GM18909 (cell line): ENCODE data around the gene EGFR.

Source experiments
- ATAC-seq: cut with Tn5 transposase; IDR thresholded peaks from one replicate; pipeline ENCODE4 v1.9.1; 2021; ENCODE audit warnings: mild to moderate bottlenecking; ENCODE audit not compliant: unreplicated experiment, poor library complexity

Gene EGFR

DNA sequence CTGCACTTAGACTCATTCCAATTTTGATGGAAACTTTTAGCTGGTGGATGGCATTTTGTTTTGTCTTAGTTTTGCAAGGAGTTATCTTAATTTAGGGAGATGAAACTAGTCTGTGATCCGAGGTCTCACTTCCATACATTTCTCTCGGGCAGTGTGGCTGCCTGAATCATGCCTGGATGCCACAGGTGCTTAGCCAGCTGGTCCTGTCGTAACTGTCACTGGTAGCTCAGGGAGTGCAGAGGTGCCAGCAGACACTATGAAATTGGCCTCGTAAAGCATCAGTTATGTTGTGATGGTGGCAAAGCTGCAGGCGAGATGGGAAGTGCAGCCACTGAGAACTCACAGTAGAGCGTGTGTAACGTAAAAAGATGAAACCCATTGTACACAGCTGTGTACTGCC, 74.9 kb downstream of the EGFR start:
- ATAC-seq: no peak

DNA sequence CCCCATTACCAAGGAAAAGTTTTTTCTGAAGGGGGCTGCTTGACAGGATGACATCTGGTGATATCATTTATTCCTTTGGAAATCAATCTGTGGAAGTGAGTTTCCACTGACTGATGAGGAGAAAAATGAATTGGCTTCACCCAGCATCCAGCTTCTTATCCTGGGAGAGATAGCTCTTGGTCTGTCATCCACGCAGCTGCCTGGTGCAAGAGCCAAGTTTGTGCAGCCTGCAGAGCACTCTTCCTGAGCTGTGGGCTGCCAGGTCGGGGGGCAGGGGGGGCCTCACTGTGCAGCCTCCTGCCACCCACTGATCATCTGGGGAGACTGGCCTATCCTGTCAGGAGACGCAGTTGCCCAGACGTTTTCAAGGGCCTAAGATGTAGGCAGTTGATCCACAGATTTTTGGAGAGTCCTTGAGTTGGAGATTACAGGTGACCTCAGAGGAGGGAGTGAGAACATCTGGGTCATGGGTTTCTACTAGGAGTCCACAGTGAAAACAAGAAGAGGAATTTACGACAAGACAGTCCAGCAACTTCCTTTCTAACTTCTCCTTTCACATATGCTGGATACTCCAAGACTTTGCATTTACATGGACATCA, 75.4 kb downstream of the EGFR start:
- ATAC-seq: no peak

DNA sequence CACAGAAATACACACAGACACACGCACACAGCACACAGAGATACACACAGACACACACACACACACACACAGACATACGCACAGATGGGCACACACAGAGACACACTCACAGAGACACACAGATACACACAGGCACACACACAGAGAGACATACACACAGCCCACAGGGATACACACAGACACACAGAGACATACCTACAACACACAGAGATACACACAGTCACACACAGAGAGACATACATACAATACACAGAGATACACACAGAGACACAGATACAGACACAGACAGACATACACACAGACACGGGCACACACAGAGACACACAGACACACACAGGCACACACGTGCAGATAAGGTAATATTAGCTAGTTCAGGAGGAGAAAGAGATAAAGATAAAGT, 76.9 kb downstream of the EGFR start:
- no peak for ATAC-seq

DNA sequence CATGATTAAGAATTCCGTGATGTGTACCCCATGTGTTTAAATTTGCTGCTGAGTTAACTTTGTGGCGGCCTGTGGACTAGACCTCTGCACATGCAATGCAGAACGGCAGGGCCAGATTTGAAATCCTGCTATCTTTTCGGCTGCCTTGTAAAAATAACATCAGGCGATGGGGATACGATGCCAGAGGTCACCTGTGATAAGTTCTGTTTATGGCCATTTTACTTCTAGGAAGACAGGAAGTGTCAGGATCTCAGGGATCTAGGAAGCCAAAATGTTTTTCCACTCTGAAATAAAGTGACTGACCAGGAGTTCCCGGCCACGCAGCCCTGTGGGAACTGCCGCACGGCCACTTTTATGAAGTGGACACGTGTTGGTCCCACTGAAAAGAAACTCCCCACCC, 77.5 kb downstream of the EGFR start:
- no peak for ATAC-seq

DNA sequence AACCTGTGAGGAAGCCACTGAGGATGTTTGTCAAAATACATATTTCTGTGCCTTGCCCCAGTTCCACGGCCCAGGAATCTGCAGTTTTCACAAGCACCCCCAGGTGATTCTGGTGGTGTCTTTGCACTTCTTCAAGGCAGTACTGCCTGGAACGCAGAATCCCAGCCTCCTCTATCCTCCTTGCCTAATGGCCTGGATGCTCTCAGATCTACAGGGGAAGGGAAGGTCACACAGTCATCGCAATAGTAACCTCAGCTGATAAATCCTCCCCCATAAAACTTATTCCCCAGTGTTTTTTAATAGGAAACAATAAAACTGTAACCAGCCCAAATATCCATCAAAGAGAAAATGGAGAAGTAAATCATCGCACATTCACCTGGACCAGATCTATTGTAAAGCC, 78.3 kb downstream of the EGFR start:
- no peak for ATAC-seq

DNA sequence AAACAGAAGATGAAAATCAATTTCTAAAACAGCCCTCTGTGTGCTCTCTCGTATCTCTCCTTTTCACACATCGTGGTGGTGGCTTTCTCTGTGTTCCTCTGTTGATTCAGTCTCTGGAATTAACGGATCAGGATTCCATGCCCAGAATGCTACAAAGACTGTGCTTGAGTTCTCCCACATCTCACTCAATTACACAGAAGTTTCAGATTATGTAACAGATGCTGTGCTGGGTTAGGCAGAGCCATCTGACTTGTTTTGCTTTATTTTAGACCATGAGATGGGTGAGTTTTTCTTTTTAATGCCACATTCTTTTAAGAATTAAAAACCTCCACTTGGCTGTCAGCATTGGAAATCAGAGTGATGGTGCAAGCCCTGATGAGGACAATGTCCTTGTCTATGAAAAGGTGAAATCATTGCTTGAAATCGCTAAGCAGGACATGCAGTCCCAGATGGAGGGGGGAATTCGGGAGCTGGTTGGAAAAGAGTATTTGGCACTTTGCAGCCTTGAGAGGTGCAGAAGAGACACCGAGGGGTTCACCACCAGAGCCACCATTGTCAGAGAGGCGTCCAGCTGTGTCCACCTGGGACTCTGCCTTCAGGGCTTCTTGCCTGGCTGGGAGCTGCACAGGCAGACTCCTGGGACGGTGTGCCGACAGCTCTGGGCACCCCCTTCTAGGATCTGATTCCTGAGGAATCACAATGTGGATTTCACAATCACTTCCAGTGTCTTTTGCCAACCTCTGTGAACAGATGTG, 80.4 kb downstream of the EGFR start:
- no peak for ATAC-seq

DNA sequence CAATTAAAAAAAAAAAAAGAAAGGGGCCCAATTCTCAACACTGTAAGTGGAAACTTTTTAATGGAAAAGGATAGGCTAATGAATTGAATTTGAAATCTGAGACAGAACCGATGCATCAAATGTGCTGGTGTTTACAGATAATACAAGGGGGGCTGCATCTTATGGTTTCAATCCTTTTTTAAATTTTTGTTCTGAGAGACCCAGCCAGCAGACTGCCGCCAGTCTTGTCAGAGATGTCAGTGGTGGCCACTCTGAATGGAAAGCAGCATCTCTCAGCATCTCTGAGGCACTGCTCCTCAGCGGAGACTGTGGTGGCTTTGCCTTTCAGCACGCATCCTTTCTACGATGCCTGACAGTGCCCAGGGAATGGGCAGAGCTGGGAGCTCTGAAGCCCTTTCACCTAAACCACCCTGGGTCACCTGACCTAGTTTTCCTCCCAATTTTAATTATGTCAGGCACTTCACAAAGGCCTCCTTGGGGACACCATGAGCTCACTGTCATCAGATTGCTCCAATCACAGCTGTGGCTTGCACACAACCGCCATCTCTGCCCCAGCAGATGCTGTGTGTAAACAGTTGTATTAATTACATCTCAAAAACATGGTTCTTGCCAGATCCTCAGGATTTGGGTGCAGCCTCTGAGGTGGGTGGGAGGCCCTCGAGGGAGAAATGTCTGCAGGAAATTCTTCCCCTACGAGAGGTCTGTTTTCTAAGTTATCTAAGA, 81.2 kb downstream of the EGFR start:
- ATAC-seq: no peak

DNA sequence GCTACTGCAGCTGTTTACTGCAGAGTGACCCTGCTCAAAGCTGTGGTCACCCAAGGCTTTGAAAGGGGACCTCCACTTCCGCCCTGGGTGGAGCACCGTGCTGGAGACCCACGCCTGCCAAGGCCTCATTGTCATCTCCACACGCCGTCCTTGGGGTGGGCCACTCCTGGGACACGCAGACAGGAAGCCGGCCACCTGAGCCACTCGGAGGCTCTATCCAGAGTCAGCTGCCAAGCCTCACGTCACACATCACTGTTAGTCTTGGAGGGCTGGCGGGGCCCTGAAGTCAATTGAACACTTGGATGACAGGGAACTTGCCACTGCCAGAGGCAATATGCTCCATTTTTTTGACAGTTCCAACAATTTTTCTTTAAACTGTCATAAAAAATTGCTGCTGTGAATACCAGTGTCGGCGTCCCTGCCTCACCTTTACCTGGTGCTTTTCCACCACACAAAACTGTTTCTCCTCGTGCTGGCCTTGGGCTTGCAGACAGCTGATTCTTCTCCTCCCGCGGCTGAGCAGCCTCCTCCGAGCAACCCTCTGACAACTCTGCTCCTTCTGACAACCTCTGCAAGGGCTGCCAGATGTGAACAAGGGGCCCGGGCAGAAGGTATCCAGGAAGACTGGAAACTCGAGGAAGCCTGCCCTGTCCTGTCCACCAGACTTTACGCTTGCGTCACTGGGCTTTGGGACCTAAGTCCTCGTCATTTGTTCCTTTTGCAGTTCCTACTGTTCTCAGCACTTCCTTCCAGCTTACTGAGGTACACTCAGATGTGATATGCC, 81.9 kb downstream of the EGFR start:
- no peak for ATAC-seq

DNA sequence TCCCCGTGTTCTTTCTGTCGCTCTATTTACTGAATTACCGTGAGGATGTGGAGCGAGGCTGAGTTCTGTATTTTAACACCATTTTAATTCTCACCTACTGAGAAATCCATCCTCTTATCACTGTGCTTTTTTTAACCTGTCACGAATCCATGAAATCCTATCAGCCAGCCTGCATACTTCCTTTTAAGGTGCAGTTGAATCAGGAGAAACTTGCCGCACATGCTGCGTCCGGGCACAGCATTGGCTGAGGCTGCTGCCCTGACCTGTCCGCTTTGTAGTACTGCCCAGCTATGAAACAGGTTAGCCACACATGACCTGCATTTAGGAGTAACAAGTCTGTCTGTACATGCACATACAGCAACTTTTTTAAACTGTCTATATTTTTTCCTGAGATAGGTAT, 82.5 kb downstream of the EGFR start:
- ATAC-seq: no peak

DNA sequence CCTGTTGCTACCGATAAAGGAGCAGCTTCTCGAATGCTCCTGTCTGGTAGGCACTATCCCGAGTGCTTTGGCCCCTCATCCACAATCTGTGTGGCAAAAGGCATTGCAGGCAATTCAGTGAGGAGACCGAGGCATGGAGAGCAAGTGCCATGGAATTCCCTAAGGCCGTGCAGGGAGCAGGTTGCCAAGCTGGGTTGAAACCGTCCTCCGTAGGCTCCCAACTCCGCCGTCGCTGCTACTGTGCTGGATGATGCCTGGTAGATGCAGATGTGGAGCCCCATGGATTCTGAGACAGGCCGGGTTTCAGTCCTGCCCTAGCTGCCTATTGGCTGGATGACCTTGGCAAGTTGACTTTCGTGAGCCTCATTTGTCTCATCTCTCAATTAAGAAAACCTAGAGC, 85.3 kb downstream of the EGFR start:
- no peak for ATAC-seq

DNA sequence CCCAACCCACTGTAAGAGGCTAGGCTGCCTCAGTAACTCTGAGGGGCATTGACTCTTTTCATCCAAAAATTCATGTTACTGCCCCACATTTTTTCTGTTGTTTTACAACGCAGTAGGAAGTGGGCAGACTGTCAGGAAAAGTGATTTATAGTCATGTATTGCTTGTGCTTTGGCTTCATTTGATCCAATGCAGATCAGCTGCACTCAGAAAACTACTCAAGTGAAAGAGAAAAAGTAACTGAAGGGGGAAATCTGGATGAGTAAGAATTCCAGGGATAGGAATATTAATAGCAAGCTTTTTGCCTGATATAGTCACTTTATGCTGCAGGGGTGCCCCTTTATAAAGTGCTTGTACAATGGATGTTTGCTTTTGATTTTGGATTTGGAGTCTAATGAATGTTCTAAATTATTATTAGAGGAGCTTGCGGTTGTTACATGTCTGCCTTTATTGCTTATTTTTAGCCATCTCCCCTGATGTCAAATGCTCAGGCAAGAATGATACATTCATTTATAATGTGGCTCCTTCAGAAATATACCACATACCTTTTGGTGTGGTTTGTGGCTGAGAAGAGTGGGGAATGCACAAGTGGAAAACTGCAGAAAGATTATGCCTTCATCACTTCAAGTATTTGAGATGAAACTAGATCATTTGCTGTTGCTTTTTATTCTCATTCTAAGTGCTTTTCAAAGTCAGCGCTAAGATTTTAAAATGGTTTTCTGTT, 86.1 kb downstream of the EGFR start:
- ATAC-seq: no peak

DNA sequence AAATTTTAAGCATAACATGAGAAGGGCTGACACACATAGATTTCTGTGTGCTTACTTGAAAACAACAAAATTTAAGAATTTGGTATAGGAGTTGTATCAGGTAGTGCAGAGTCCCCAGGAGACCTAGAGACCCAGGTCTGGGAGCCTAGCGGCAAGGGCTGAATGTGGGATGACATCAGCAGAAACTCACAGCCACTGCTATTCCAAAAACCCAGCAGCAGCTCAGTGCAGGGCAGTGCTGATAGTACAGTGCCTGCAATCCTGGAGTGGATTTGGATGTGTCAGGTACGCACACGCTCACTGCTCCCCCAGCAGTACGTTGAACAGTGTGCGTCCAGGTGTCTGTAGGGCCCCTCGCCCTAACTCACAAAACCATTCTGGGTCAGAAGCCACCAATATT, 87.1 kb downstream of the EGFR start:
- no peak for ATAC-seq

DNA sequence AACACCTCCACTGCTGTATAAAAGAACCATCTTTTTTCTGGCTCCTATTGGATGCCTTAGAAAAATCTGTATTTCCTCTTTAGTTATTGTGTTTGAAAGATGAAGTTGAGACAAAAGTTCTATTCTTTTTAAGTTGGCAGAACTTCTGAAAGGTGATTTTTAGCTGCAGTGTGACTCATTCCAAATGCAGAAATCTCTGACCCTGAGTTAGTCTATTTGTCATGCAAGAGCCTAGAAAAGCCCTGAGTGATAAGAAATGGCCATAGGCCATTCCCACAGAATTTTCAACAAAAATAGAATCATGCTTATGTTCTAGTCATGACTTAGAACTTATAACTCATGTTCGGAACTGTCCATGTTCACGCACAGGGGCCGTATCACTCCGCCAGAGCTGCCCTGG, 89.1 kb downstream of the EGFR start:
- no peak for ATAC-seq

DNA sequence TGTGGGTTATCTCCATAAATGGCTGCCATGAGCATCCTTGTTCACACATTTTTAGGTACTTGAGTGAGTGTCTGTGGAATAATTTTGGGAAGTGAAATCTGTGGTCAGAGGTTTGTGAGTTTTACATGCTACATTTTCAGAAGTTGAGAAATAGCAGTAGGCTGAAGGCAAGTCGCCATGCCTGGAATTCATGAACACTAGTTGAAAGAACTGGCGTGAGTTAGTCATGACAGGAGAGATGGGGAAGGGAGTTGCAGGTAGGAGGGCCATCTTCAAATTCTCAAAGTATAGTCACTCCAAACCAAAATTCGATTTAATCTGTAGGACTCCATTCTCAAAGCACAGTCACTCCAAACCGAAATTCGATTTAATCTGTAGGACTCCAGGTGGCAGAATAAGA, 89.6 kb downstream of the EGFR start:
- ATAC-seq: no peak

DNA sequence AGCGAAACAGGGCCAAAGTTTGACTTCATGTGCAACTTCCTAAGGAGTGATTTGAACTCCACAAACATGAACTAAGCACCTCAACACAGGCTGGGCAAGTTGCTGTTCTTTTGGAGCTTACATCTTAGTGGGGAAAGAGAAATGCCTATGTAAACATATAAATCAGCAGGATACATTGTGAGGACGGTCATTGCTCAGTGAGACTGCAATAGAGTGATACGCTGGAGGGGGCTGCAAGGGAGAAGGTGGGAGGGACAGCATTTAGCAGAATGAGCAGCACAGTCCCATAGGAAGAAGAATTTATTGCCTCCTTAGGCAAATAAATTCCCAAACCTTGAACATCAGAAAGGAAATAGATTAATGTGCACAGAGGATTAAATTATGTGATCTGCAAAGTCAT, 90.0 kb downstream of the EGFR start:
- no peak for ATAC-seq

DNA sequence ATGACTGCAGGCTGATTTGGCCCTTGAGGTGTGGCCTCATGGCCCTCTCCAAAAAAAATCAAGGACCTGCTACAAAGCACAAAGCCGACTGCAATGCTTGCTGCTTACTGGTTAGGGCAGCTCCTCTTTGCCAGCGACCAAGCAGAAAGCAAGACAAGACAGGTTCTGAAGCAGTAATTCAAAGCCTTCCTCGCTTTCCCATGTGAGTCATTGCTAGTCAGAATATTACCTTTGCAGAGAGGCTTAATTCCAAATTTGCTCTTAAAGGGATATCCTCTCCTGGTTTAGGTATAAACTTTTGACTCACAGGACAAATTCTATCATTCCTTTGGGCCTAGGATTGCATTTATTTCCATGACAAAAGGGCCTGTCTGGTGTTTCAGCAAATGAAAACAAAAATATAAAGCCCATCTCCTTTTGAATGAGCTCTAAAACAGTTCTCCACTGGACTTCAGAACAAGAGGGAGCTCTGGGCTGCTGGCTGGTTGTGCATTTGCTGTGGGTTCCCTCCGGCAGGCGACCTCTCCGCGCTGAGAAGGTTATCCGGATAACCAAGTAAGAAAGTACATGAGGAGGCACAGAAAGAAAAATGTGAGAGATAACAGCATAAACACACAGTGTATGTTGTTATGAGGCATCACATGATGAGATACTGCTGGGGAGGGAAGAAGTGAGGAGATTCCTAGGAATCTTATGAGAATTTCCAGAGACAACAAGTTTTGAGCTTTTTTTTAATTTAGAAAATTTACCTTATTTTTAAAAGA, 90.8 kb downstream of the EGFR start:
- ATAC-seq: no peak

DNA sequence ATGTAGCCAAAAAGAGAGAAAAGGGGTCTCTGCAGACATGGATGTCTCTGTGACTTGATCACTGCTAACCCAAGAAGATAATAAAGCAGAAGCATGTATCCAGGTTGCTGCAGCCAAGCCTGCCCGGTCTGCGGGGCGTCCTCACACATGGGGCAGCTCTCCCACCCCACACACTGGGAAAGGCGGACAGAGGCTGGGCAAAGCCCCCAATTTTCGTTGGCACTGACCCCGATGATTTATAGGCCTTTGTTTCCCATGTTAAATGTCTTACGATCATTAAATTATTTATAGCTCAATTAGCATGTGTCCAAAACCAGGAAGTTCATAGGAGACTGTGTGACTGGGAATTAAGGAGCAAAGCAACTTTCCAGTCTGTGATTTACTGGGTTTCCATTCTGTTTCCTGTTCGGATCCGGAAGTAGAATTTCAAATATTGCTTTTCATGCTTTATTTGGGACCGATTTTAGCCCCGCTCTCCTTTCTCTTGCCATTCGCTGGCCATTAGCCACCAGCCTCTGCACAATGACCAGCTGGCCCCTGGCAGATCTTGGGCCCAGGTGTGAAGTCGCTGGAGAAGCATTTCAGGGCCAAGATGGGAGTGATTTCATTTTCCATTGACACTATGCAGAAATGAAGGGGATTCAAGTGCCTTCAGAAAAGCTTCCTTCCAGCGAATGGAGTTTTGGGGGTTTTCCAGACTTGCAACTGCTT, 91.6 kb downstream of the EGFR start:
- no peak for ATAC-seq

DNA sequence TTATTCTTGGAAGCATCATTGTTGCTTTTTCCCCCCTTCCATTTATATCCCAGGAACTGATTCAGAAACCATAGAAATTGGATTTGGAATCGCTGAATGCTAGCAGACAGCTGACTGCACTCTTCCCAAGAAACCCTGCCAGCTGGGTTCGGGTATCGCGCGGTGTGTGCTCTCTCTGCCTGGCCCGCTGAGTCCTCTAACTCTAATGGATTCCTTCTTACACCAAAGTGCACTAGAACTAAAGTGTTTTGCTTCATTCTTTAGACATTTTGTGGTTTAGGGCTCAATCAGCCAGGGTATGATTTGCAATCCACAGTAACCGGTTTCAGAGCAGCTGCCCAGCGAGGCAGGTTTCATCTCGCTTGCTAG, 92.2 kb downstream of the EGFR start:
- ATAC-seq: no peak

DNA sequence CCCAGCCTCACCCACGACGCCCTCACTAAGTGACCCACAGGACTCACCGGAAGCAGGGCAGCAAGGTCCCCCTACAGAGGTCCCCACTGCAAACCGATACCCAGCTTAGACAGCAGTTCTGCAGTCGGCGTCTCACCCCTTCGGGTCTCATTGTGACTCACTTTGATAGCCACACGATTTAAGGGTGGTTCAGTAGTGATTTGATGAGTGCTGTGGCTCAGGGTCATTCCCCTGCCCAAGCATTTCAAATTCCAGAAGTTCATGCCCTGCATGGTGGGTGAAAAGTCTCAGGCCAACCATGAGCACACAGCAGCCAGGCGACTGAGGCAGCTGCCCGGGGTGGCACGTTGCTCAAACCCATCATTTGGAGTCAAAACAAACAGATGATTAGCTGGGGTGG, 93.2 kb downstream of the EGFR start:
- no peak for ATAC-seq
